ENCODE measurements around the gene C3orf33. TPM values are rescaled to one million over a fixed set of nuclear protein-coding genes. Genes with fewer than 3 reads are reported as not detected.

Gene C3orf33
- total and polyA plus RNA-seq, 2 of the 8 experiments (the other 6 are each of a cell fraction or from before 2014, with no cell fraction given), result 3.4 to 4.5 TPM

- TF ChIP-seq CTCF (IDR thresholded peaks at IDR 0.05; ENCODE audit: control extremely low read depth in 1 of 3, insufficient read depth in 1 of 3, low read depth in 1 of 3, low read length in 3 of 3) (no peak), RXRA (IDR thresholded peaks at IDR 0.05; ENCODE audit: insufficient read depth, low read depth, low read length) (no peak), ATF2 (IDR thresholded peaks at IDR 0.05; ENCODE audit: low read length) (0 out of 2 replicates have a peak, but pooled peaks have one; percentile 29), CHD7 (IDR thresholded peaks at IDR 0.05; ENCODE audit: insufficient replicate concordance, low read length) (peak; percentile 42)
Observed at GRCh38 chr3:155744626-155745324, 61.3 kb downstream of the C3orf33 start, which contains the start of gene PLCH1 (continued).

All from H1 (cell line).